G401 (cell line): ENCODE measurements around the gene RXRA. TPM values are rescaled to one million over a fixed set of nuclear protein-coding genes. Genes with fewer than 3 reads are reported as not detected.

Experiments used
- DNase-seq: peaks from one replicate; pipeline ENCODE4 v3.0.0-alpha.2; 2015; ENCODE audit warnings: low spot score
- in situ Hi-C: cut with HindIII; loops from 2 replicates; pipeline ENCODE4 v1.10.0; 2016; ENCODE audit warnings: low sequenced_read_pairs, mixed read lengths
- total RNA-seq: library from RNA; depleted of rRNA; stranded (reverse); fragments of >200 nt; shearing (Covaris generic); gene quantifications from 2 replicates; pipeline ENCODE4 v1.2.3, GENCODE V29; 2014

Gene RXRA
- total RNA-seq, 1 experiment from 2014 or later: 18.9 TPM

- no peak for DNase-seq
- in situ Hi-C loops: no loop called here
Observed at GRCh38 chr9:134445000-134445399, 118.7 kb downstream of the RXRA start.

GRCh38 chr9:134449180-134449916, 123.1 kb downstream of the RXRA start:
- peak; percentile 97 for DNase-seq
- in situ Hi-C loops: no loop called here

GRCh38 chr9:134451700-134452458, 125.6 kb downstream of the RXRA start:
- in situ Hi-C loops: no loop called here
- DNase-seq: no peak

GRCh38 chr9:134452728-134453127, 126.5 kb downstream of the RXRA start:
- in situ Hi-C loops: no loop called here

GRCh38 chr9:134453776-134454475, 127.7 kb downstream of the RXRA start:
- in situ Hi-C loops: no loop called here
- no peak for DNase-seq

More at GRCh38 chr9:134452728-134453127, 126.5 kb downstream of the RXRA start:
- no peak for DNase-seq

- DNase-seq: no peak
- in situ Hi-C loops: no loop called here
Observed at GRCh38 chr9:134454476-134454857, 128.2 kb downstream of the RXRA start.

- no peak for DNase-seq
- in situ Hi-C loops: no loop called here
Observed at GRCh38 chr9:134455021-134455471, 128.8 kb downstream of the RXRA start.

GRCh38 chr9:134455537-134455933, 129.3 kb downstream of the RXRA start:
- DNase-seq: no peak
- in situ Hi-C loops: no loop called here

- in situ Hi-C loops: no loop called here
- DNase-seq: no peak
Observed at GRCh38 chr9:134455934-134456755, 129.9 kb downstream of the RXRA start.

- in situ Hi-C loops: no loop called here
- DNase-seq: no peak
Observed at GRCh38 chr9:134456756-134457305, 130.6 kb downstream of the RXRA start.

- DNase-seq: no peak
- in situ Hi-C loops: no loop called here
Observed at GRCh38 chr9:134457321-134458206, 131.3 kb downstream of the RXRA start.

GRCh38 chr9:134458207-134459108, 132.2 kb downstream of the RXRA start:
- DNase-seq: no peak

GRCh38 chr9:134459164-134459563, 132.9 kb downstream of the RXRA start:
- in situ Hi-C loops: no loop called here

More at GRCh38 chr9:134458207-134459108, 132.2 kb downstream of the RXRA start:
- in situ Hi-C loops: no loop called here

GRCh38 chr9:134459573-134459972, 133.3 kb downstream of the RXRA start:
- no peak for DNase-seq
- in situ Hi-C loops: no loop called here

More at GRCh38 chr9:134459164-134459563, 132.9 kb downstream of the RXRA start:
- no peak for DNase-seq

GRCh38 chr9:134460206-134460605, 134.0 kb downstream of the RXRA start:
- DNase-seq: no peak
- in situ Hi-C loops: no loop called here

- no peak for DNase-seq
- in situ Hi-C loops: no loop called here
Observed at GRCh38 chr9:134460896-134461295, 134.6 kb downstream of the RXRA start.

GRCh38 chr9:134461426-134461982, 135.2 kb downstream of the RXRA start:
- in situ Hi-C loops: no loop called here
- DNase-seq: no peak
